Measurements from ENCODE around the gene UBE4A. TPM values are rescaled to one million over a fixed set of nuclear protein-coding genes. Genes with fewer than 3 reads are reported as not detected.

UBE4A gene
- total and polyA plus RNA-seq, 10 of the 15 experiments (the other 5 are each of a cell fraction or from before 2014, with no cell fraction given) = 6.2 to 39.6 (median 30.3) TPM

- no peak for TF ChIP-seq BCL3 (IDR thresholded peaks at IDR 0.05; ENCODE audit: borderline replicate concordance, insufficient read depth, low read depth, low read length, poor library complexity, severe bottlenecking)
These were observed 88.0 kb downstream of the UBE4A start (continued) for GRCh38 chr11:118447423-118447822.

GRCh38 chr11:118448294-118448693 is 88.9 kb downstream of the UBE4A start:
- H2AFZ ChIP-seq (ENCODE audit: control insufficient read depth, low read depth, low read length) = no peak overlapping the region
- intact Hi-C loops (cut with micrococcal nuclease; ENCODE audit: unreplicated experiment) = no loop called here
- ChIA-PET SMC1A (ENCODE audit: uncharacterized antibody, unreplicated experiment) (interaction anchor here (0.8 to 2.5 kb wide), 14 partner anchors 10 to 246 kb away, joined by 3 to 11 read pairs (median 4); partner anchors contain the start of gene KMT2A), CTCF (interaction anchor here (0.7 to 2.0 kb wide), 4 partner anchors 9 to 127 kb away, joined by 3 to 10 read pairs (median 3); no protein-coding TSS in a partner anchor), RAD21 (ENCODE audit: unreplicated experiment) (interaction anchor here (0.7 to 1.7 kb wide), 7 partner anchors 9 to 341 kb away, joined by 3 to 16 read pairs (median 3); partner anchors contain the start of gene KMT2A), POLR2A (interaction anchor here (0.6 to 2.0 kb wide), 3 partner anchors 9 to 371 kb away, joined by 6 to 14 read pairs (median 7); partner anchors contain the start of gene KMT2A)
- peak; percentile 67 for DNase-seq (ENCODE audit: low read depth, low spot score)
- in situ Hi-C loops (cut with MboI) = no loop called here
- no peak overlapping the region for H3K9ac ChIP-seq (ENCODE audit: control insufficient read depth, insufficient read depth, low read length)
- H3K9me3 ChIP-seq (replicated peaks; ENCODE audit: control insufficient read depth, insufficient read depth, low read length) = no peaks in the 10 kb centered on the region
- no TSS peak for BruUV-seq (replicated peaks)
- H3K4me2 ChIP-seq (ENCODE audit: control insufficient read depth, insufficient read depth) = peak overlapping the region; percentile 62
- FAIRE-seq = peak; percentile 72
- H4K20me1 ChIP-seq (ENCODE audit: control insufficient read depth, insufficient read depth) = no peaks in the 10 kb centered on the region
- H3K79me2 ChIP-seq (ENCODE audit: control insufficient read depth, insufficient read depth, low read length) = peaks cover 82% of the 10 kb centered on the region
- H3K4me3 ChIP-seq = no peak overlapping the region
- H3K36me3 ChIP-seq (ENCODE audit: control insufficient read depth in 2 of 2, insufficient read depth in 2 of 2, low read length in 1 of 2) = peaks cover 0 to 9% of the 10 kb centered on the region in 2 experiments; a peak in 1 of 4 replicates
- peak; percentile 88 for ATAC-seq
- H3K27me3 ChIP-seq (replicated peaks in 1 of 2; ENCODE audit: control insufficient read depth in 2 of 2, insufficient read depth in 2 of 2, low read length in 1 of 2) = no peaks in the 10 kb centered on the region
- peaks cover 27% of the 10 kb centered on the region for H3K4me1 ChIP-seq (ENCODE audit: control insufficient read depth, insufficient read depth, low read length)
- peak overlapping the region; percentile 65; the same call in 1 of the 2 replicates for H3K27ac ChIP-seq (ENCODE audit: control insufficient read depth, insufficient read depth)
- TF ChIP-seq TCF12 (IDR thresholded peaks at IDR 0.05; ENCODE audit: low read depth, low read length) (no peak), SRF (IDR thresholded peaks at IDR 0.05; ENCODE audit: low read depth in 2 of 2, low read length in 2 of 2) (0 out of 4 replicates have a peak, but pooled peaks of 1 of the 2 experiments have one; percentile 45), SMC3 (IDR thresholded peaks at IDR 0.05; ENCODE audit: borderline replicate concordance, low read length) (no peak), CBFB (IDR thresholded peaks at IDR 0.05; ENCODE audit: low read depth) (0 out of 2 replicates have a peak, but pooled peaks have one; percentile 30), POLR2A (IDR thresholded peaks at IDR 0.05; ENCODE audit: low read depth, low read length) (no peak), BRCA1 (IDR thresholded peaks at IDR 0.05; ENCODE audit: low read depth, low read length) (no peak), SMAD1 (IDR thresholded peaks at IDR 0.05; ENCODE audit: low read depth, partially characterized antibody) (no peak), HSF1 (IDR thresholded peaks at IDR 0.05; ENCODE audit: low read depth, low read length) (no peak), KLF5 (IDR thresholded peaks at IDR 0.05; ENCODE audit: partially characterized antibody) (no peak), E2F8 (IDR thresholded peaks at IDR 0.05; ENCODE audit: low read depth, partially characterized antibody) (no peak), PRDM15 (CRISPR knock-in tag; IDR thresholded peaks at IDR 0.05) (no peak), PML (IDR thresholded peaks at IDR 0.05; ENCODE audit: low read length) (no peak), CHD1 (IDR thresholded peaks at IDR 0.05; ENCODE audit: low read depth, low read length) (no peak)
